GM12864 (cell line): ENCODE measurements around the gene ANKDD1A.

Source experiments
- DNase-seq: peaks from one replicate; pipeline ENCODE4 v3.0.0-alpha.2; 2011; ENCODE audit warnings: low read depth
- H3K4me3 ChIP-seq: 2 replicates; pipeline ENCODE4 v1.5.1; 2011; ENCODE audit warnings: mild to moderate bottlenecking, low read depth, low read length, control low read depth
- CTCF ChIP-seq: IDR thresholded peaks from 2 replicates; pipeline ENCODE4 v1.5.1; 2011; ENCODE audit warnings: low read depth, mild to moderate bottlenecking, moderate library complexity, low read length, control low read depth, inconsistent platforms; ENCODE audit errors: missing control alignments

Gene ANKDD1A

DNA sequence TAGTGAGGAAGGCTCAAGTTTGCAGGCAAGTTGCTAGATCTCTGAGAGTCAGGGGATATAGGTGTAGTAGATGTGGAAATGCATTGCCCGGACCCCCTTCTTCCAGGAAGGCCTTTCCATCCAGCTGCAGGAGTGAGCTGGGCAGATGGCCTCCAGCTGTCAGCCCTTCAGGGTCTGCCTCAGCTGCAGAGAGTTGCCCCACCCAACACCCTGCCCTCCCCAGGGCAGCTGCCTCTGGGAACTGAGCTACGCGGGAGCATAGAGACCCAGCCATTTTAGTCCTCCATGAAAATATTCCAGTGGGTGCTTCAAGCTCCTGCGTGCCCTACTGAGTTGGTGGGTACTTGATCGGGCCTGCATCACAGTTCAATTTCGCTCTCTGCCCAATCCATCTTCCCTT is 48.5 kb downstream of the ANKDD1A start:
- no peak for TF ChIP-seq CTCF
- no peak overlapping the region for H3K4me3 ChIP-seq
- no peak for DNase-seq

DNA sequence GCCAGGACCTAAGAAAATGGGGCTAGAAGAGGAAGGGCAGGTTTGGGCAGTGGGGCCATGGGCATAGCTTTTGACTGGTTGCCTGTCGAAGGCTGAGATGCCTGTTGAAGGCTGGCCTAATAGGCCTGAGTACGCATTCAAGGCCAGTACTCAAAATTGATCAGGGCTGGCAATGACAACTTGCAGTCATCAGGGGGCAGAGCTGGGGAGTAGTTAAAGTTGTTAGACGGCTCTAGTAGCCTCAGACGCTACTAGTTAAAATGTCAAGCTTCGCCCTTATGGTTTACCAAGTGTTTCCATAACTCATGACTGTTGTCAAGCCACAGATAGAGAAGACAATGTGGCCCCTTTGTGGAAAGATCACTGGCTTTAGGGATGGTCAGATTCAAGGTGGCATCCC is 49.3 kb downstream of the ANKDD1A start:
- DNase-seq: no peak
- H3K4me3 ChIP-seq: no peak overlapping the region
- no peak for TF ChIP-seq CTCF

DNA sequence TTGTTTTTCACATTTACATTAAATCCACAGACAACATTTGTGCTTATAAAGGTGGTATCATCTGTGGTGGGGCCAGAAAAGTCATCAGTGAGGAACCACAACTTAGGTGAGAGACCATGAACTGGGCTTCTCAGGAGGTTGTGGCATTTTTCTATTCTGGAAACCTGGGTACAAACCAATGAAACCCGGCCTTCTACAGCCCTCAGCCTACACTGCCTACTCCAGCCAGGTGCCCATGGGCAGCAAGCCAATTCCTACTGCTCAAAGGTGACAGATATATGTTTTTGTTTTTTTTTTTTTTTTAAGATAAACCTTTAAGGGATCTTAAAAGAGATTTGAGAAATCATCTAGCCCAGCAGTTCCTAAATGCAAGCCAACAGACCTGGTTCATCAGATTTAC is 57.7 kb downstream of the ANKDD1A start:
- no peak for TF ChIP-seq CTCF
- H3K4me3 ChIP-seq: no peak overlapping the region
- DNase-seq: no peak

- no peak for TF ChIP-seq CTCF
- no peak for DNase-seq
- no peak overlapping the region for H3K4me3 ChIP-seq
Observed at GRCh38 chr15:64970698-64971097, 59.0 kb downstream of the ANKDD1A start.

DNA sequence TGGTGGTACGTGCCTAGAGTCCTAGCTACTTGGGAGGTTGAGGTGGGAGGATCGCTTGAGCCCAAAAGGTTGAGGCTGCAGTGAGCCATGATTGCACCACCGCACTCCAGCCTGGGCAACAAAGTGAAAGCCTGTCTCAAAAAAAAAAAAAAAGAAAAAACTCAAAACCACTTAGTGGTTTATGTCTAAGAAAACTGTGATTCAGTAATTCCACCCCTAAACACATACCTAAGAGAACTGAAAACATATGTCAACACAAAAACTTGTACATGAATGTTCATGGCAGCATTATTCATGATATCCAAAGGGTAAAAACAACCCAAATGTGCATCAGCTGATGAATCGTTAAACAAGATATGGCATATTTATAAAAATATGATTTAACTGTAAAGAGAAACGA is 63.7 kb downstream of the ANKDD1A start:
- DNase-seq: no peak
- TF ChIP-seq CTCF: no peak

DNA sequence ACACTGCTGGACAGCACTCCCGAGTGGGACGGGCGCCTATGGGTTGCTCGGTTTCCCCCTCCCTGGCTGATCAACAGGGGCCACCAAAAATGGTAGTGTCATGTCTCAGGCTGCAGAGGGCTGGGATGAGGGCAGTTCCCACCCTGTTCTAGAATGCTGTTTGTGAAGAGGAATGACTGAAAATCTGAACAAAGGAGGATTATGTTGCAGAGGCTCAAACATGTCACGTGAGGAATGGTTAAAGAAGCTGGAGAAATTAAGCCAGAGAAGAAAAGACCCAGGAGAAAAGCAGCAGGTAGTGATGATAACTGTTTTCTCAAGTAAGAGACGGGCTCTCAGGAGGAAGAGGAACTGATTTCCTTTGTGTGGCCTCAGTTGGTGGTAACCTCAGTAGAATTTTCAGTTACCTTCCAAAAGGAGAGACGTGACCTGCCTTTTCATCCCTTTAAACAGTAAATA is 67.6 kb downstream of the ANKDD1A start:
- DNase-seq: no peak
- no peak overlapping the region for H3K4me3 ChIP-seq
- no peak for TF ChIP-seq CTCF

More for the DNA sequence above, 63.7 kb downstream of the ANKDD1A start:
- no peak overlapping the region for H3K4me3 ChIP-seq

DNA sequence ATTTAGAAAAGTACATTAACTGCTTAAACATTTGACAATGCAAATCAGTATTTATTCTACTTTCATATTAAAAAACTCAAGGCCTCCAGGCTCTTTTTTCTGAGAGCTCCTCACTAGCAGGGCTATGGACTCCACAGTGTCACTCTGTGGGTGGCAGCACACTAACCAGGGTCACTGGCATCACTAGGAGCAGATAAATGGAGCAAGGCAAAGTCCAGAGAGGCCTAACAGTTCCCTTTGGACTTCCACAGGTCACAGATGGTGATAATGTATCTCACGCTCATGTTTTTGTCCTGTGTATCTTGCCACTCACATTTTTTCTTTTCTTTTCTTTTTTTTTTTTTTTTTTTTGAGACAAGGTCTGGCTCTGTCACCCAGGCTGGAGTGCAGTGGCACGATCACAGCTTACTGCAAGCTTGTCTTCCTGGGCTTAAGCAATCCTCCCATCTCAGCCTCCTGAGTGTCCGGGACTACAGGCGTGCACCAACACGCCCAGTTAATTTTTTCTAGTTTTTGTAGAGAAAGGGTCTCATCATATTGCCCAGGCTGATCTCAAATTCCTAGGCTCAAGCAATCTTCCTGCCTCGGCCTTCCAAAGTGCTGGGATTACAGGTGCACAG is 70.2 kb downstream of the ANKDD1A start:
- H3K4me3 ChIP-seq: no peak overlapping the region
- no peak for TF ChIP-seq CTCF
- no peak for DNase-seq
